Choroid plexus epithelial cell (primary cell): Measurements from ENCODE around the gene SUN3.
A peak's percentile ranks its signal among the peaks of the same experiment; 100 is the strongest.

Source experiments
- DNase-seq: peaks from one replicate; pipeline ENCODE4 v3.0.0-alpha.2; 2010; ENCODE audit warnings: low read depth
- H3K4me3 ChIP-seq: 2 replicates; pipeline ENCODE4 v1.5.1; 2011; ENCODE audit warnings: low read depth, mild to moderate bottlenecking, control low read depth, low read length, moderate library complexity
- TF ChIP-seq, protein P1 (sequence below): conservative IDR thresholded peaks from 2 replicates; pipeline ENCODE4 v1.5.1; 2011; ENCODE audit warnings: low read depth, mild to moderate bottlenecking, control low read depth, inconsistent platforms, low read length, moderate library complexity

SUN3 gene

GRCh38 chr7:48035301-48035966 lies 6.5 kb upstream of the SUN3 start, which contains the start of gene C7orf57:
C7orf57 (plus strand) TSS chr7:48035543; CDS start chr7:48036309, 766 bp downstream.
- DNase-seq = peak; percentile 89
- peak within 1 kb of the TSS; percentile 63 for H3K4me3 ChIP-seq
- TF ChIP-seq, protein P1, sequence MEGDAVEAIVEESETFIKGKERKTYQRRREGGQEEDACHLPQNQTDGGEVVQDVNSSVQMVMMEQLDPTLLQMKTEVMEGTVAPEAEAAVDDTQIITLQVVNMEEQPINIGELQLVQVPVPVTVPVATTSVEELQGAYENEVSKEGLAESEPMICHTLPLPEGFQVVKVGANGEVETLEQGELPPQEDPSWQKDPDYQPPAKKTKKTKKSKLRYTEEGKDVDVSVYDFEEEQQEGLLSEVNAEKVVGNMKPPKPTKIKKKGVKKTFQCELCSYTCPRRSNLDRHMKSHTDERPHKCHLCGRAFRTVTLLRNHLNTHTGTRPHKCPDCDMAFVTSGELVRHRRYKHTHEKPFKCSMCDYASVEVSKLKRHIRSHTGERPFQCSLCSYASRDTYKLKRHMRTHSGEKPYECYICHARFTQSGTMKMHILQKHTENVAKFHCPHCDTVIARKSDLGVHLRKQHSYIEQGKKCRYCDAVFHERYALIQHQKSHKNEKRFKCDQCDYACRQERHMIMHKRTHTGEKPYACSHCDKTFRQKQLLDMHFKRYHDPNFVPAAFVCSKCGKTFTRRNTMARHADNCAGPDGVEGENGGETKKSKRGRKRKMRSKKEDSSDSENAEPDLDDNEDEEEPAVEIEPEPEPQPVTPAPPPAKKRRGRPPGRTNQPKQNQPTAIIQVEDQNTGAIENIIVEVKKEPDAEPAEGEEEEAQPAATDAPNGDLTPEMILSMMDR = no peak

DNA sequence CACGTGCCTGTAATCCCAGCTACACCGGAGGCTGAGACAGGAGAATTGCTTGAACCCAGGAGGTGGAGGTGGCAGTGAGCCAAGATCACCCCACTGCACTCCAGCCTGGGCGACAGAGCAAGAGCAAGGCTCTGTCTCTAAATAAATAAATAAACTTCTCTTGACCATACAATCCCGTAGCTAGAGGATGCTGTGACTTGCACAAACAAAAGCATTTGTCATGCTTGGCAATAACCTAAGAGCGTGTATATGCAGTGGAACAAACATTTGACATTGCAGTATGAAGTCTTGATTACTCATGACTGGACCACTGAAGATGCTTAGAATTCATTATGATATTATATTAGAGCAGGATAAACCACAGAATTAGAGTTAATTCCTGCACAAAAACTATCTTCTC lies 5.0 kb upstream of the SUN3 start:
- H3K4me3 ChIP-seq = no peak overlapping the region
- TF ChIP-seq, protein P1 = no peak
- no peak for DNase-seq

DNA sequence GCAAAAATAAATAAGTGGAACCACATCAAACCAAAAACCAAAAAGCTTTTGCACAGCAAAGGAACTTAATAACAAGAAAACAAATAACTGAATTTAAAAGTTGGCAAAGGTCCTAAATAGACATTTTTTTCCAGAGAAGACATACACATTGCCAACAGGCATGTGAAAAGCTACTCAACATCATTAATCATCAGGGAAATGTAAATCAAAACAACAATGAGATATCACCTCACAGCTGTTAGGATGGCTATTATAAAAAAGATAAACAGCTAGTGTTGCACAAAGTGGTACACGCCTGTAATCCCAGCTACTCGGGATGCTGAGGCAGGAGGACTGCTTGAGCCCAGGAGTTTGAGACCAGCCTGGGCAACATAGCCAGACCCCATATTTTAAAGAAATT lies 2.2 kb upstream of the SUN3 start:
- TF ChIP-seq, protein P1 = no peak
- DNase-seq = no peak
- no peak overlapping the region for H3K4me3 ChIP-seq

GRCh38 chr7:48025624-48026023 lies 3.3 kb downstream of the SUN3 start:
- H3K4me3 ChIP-seq = no peak overlapping the region
- TF ChIP-seq, protein P1 = no peak
- DNase-seq = peak; percentile 26

- TF ChIP-seq, protein P1 = no peak
- no peak for DNase-seq
- no peak overlapping the region for H3K4me3 ChIP-seq
Observed at GRCh38 chr7:48017674-48018073, 11.2 kb downstream of the SUN3 start.

GRCh38 chr7:48016641-48017040 lies 12.3 kb downstream of the SUN3 start:
- DNase-seq = no peak
- H3K4me3 ChIP-seq = no peak overlapping the region
- TF ChIP-seq, protein P1 = no peak

- TF ChIP-seq, protein P1 = no peak
- no peak overlapping the region for H3K4me3 ChIP-seq
- no peak for DNase-seq
Observed at GRCh38 chr7:48011951-48012350, 17.0 kb downstream of the SUN3 start.
